A673 (cell line): Measurements from ENCODE around the gene RASIP1. TPM values are rescaled to one million over a fixed set of nuclear protein-coding genes. Genes with fewer than 3 reads are reported as not detected.

Source experiments
- BruUV-seq: library from RNA; stranded (reverse); fragments of 400-500 nt; replicated peaks from 2 replicates; lab custom pipeline; 2021; lab: Mats Ljungman, UMichigan
- CTCF ChIA-PET: fragments of 300-600 bp; sonication (Branson Sonifier 250); formaldehyde crosslinking; loops from one replicate; lab custom pipeline; 2022; ENCODE audit warnings: antibody characterized with exemption; lab: Charles Lee
- POLR2A ChIA-PET: fragments of 300-600 bp; sonication (Branson Sonifier 250); formaldehyde crosslinking; loops from one replicate; lab custom pipeline; 2022; ENCODE audit warnings: antibody characterized with exemption; ENCODE audit not compliant: low non-redundant PET; lab: Charles Lee
- DNase-seq: peaks from one replicate; pipeline ENCODE4 v3.0.0-alpha.2; 2015; ENCODE audit warnings: low spot score
- H3K27ac ChIP-seq: fragments of 200-600 bp; sonication (generic); 2 replicates; pipeline ENCODE4 v1.5.1; 2016; ENCODE audit warnings: mixed run types, low read depth, mild to moderate bottlenecking, mixed read lengths, antibody characterized with exemption, low read length; ENCODE audit not compliant: poor library complexity, severe bottlenecking
- H3K27me3 ChIP-seq: fragments of 200-600 bp; sonication (generic); replicated peaks from 2 replicates; pipeline ENCODE4 v1.6.1; 2017; ENCODE audit warnings: mixed run types, low read depth, mild to moderate bottlenecking, mixed read lengths, antibody characterized with exemption, low read length; ENCODE audit not compliant: insufficient read depth, poor library complexity
- H3K36me3 ChIP-seq: fragments of 200-600 bp; sonication (generic); 2 replicates; pipeline ENCODE4 v1.6.1; 2016; ENCODE audit warnings: mixed run types, mild to moderate bottlenecking, mixed read lengths, antibody characterized with exemption, low read length; ENCODE audit not compliant: insufficient read depth, poor library complexity, severe bottlenecking
- H3K4me1 ChIP-seq: fragments of 200-600 bp; sonication (generic); 2 replicates; pipeline ENCODE4 v1.6.1; 2017; ENCODE audit warnings: mixed run types, mild to moderate bottlenecking, mixed read lengths, antibody characterized with exemption, low read length; ENCODE audit not compliant: insufficient read depth, poor library complexity, severe bottlenecking
- H3K4me3 ChIP-seq: fragments of 200-600 bp; sonication (generic); 2 replicates; pipeline ENCODE4 v1.5.1; 2016; ENCODE audit warnings: low read depth, mixed run types, mild to moderate bottlenecking, mixed read lengths, low read length; ENCODE audit not compliant: poor library complexity, severe bottlenecking
- H3K9me3 ChIP-seq: fragments of 200-600 bp; sonication (generic); 2 replicates; pipeline ENCODE4 v1.6.1; 2016; ENCODE audit warnings: mixed run types, low read depth, mild to moderate bottlenecking, mixed read lengths, antibody characterized with exemption, low read length; ENCODE audit not compliant: poor library complexity, severe bottlenecking
- CTCF ChIP-seq: fragments of 300-800, 200-600 bp; sonication (generic); conservative IDR thresholded peaks from 2 replicates; pipeline ENCODE4 v1.5.1; 2017; ENCODE audit warnings: low read depth, mild to moderate bottlenecking, antibody characterized with exemption, low read length, moderate library complexity, mixed read lengths
- EZH2 ChIP-seq: fragments of 200-600 bp; sonication (generic); IDR thresholded peaks from 2 replicates; pipeline ENCODE4 v1.6.1; 2017; ENCODE audit warnings: borderline replicate concordance, low read depth, mild to moderate bottlenecking, mixed read lengths, antibody characterized with exemption, low read length; ENCODE audit not compliant: poor library complexity, severe bottlenecking
- intact Hi-C: fragments of 100-400 bp; cut with micrococcal nuclease; formaldehyde crosslinking; loops from one replicate; pipeline ENCODE4 v1.10.0; 2022; ENCODE audit not compliant: unreplicated experiment
- total RNA-seq: library from RNA; stranded (reverse); gene quantifications from 2 replicates; pipeline ENCODE4 v1.2.3, GENCODE V29; 2021

The RASIP1 gene
- total RNA-seq, 1 experiment from 2014 or later, result 3.8 TPM

- no peak for TF ChIP-seq EZH2
- TF ChIP-seq CTCF, result no peak
- Histone ChIP-seq H3K4me3 (no peak within 1 kb of the TSS), H3K4me1 (no peaks in the 10 kb centered on the region), H3K36me3 (no peaks in the 10 kb centered on the region), H3K27ac (peak within 1 kb of the TSS; percentile 37), H3K27me3 (no peaks in the 10 kb centered on the region), H3K9me3 (no peaks in the 10 kb centered on the region)
- no peak for DNase-seq
- intact Hi-C loops, result no loop called here
- ChIA-PET CTCF (interaction anchor here (0.6 kb wide), 1 partner anchor 246 kb away, joined by 7 read pairs; no protein-coding TSS in a partner anchor), POLR2A (no interaction called here)
- no TSS peak for BruUV-seq
Measured at GRCh38 chr19:48755084-48755641, 14.8 kb upstream of the RASIP1 start, which contains the start of gene FGF21. Gene FGF21 (plus strand): TSS chr19:48755524. CDS start chr19:48756237, 713 bp downstream.

GRCh38 chr19:48752496-48753365 lies 12.3 kb upstream of the RASIP1 start, which contains the start of gene FUT1:
Gene FUT1 (minus strand): TSS chr19:48752641. CDS start chr19:48751281, 1,360 bp downstream.
- POLR2A ChIA-PET, result no interaction called here
- DNase-seq, result no peak
- Histone ChIP-seq H3K4me3 (peak within 1 kb of the TSS; percentile 21), H3K36me3 (no peaks in the 10 kb centered on the region), H3K27ac (no peak within 1 kb of the TSS), H3K9me3 (no peaks in the 10 kb centered on the region), H3K27me3 (no peaks in the 10 kb centered on the region), H3K4me1 (no peaks in the 10 kb centered on the region)
- BruUV-seq, result no TSS peak
- TF ChIP-seq EZH2 (no peak), CTCF (no peak)
- CTCF ChIA-PET, result no interaction called here
- intact Hi-C loops, result no loop called here

- intact Hi-C loops, result no loop called here
- CTCF ChIA-PET, result no interaction called here
- Histone ChIP-seq H3K4me3 (peak overlapping the region; percentile 21), H3K4me1 (no peaks in the 10 kb centered on the region), H3K9me3 (no peaks in the 10 kb centered on the region), H3K36me3 (no peaks in the 10 kb centered on the region), H3K27me3 (no peaks in the 10 kb centered on the region), H3K27ac (no peak overlapping the region)
- no peak for DNase-seq
- no TSS peak for BruUV-seq
- POLR2A ChIA-PET, result interaction anchor here (0.6 kb wide), 2 partner anchors 75 to 102 kb away, joined by 7 to 9 read pairs; no protein-coding TSS in a partner anchor
- no peak for TF ChIP-seq EZH2
- no peak for TF ChIP-seq CTCF
Measured at GRCh38 chr19:48751845-48752495, 11.6 kb upstream of the RASIP1 start.
